ENCODE data around the gene HMMR.
"Not testable (repeated sequence)": the region's sequence is repeated elsewhere in the genome, so short reads cannot be mapped to it uniquely, and the experiment has no call there.

DNA sequence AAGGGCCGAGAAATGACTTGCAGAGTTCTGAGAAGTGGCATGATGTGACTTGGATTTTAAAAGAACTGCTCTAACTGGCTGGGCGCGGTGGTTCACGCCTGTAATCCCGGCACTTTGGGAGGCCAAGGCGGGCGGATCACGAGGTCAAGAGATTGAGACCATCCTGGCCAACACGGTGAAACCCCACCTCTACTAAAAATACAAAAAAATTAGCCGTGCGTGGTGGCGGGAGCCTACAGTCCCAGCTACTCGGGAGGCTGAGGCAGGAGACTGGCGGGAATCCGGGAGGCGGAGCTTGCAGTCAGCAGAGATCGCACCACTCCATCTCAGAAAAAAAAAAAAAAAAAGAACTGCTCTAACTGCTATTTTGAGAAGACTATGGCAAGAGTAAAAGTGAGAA, 5.0 kb upstream of the HMMR start:
- TF ChIP-seq POLR2AphosphoS5, POLR2A, TAF1 (IDR thresholded peaks at IDR 0.05; ENCODE audit: low read depth, low read length): not testable (repeated sequence)

Measured in GM12891 (cell line).